H9 (cell line): ENCODE data around the gene MYO1D. TPM values are rescaled to one million over a fixed set of nuclear protein-coding genes. Genes with fewer than 3 reads are reported as not detected.

Experiments
- DNase-seq: peaks from one replicate; pipeline ENCODE4 v3.0.0-alpha.2; 2017
- H2AFZ ChIP-seq: one replicate; pipeline ENCODE4 v1.6.1; 2013; ENCODE audit warnings: mild to moderate bottlenecking, low read length, control low read depth, moderate library complexity
- H2AK5ac ChIP-seq: 2 replicates; pipeline ENCODE4 v1.6.1; 2013; ENCODE audit warnings: low read length, control low read depth, mixed read lengths; ENCODE audit not compliant: insufficient read length
- H2BK120ac ChIP-seq: one replicate; pipeline ENCODE4 v1.6.1; 2013; ENCODE audit warnings: low read depth, mild to moderate bottlenecking, low read length, control low read depth, inconsistent platforms; ENCODE audit not compliant: poor library complexity, severe bottlenecking
- H2BK12ac ChIP-seq: 2 replicates; pipeline ENCODE4 v1.6.1; 2013; ENCODE audit warnings: low read length, control low read depth, mixed read lengths, low read depth; ENCODE audit not compliant: insufficient read length
- H2BK15ac ChIP-seq: 2 replicates; pipeline ENCODE4 v1.6.1; 2013; ENCODE audit warnings: low read depth, low read length, control low read depth
- H2BK20ac ChIP-seq: one replicate; pipeline ENCODE4 v1.6.1; 2013; ENCODE audit warnings: low read depth, mild to moderate bottlenecking, low read length, control low read depth, inconsistent platforms; ENCODE audit not compliant: poor library complexity, severe bottlenecking
- H2BK5ac ChIP-seq: 2 replicates; pipeline ENCODE4 v1.6.1; 2013; ENCODE audit warnings: low read length, control low read depth, mixed read lengths; ENCODE audit not compliant: insufficient read length
- H3K14ac ChIP-seq: 2 replicates; pipeline ENCODE4 v1.6.1; 2013; ENCODE audit warnings: low read length, control low read depth; ENCODE audit not compliant: insufficient read depth
- H3K18ac ChIP-seq: 2 replicates; pipeline ENCODE4 v1.6.1; 2013; ENCODE audit warnings: low read depth, mild to moderate bottlenecking, mixed read lengths, low read length, control low read depth; ENCODE audit not compliant: insufficient read length
- H3K23ac ChIP-seq: 2 replicates; pipeline ENCODE4 v1.6.1; 2013; ENCODE audit warnings: low read length, control low read depth, mixed read lengths, low read depth; ENCODE audit not compliant: insufficient read length
- H3K23me2 ChIP-seq: 2 replicates; pipeline ENCODE4 v1.6.1; 2013; ENCODE audit warnings: low read depth, mild to moderate bottlenecking, mixed read lengths, low read length, control low read depth; ENCODE audit not compliant: insufficient read length, poor library complexity, severe bottlenecking
- H3K27ac ChIP-seq: 2 replicates; pipeline ENCODE4 v1.5.1; 2013; ENCODE audit warnings: low read length, control low read depth, mixed read lengths, low read depth; ENCODE audit not compliant: insufficient read length
- H3K27me3 ChIP-seq: 2 replicates; pipeline ENCODE4 v1.6.1; 2013; ENCODE audit warnings: low read length, control low read depth, inconsistent platforms; ENCODE audit not compliant: insufficient read depth
- H3K4ac ChIP-seq: 2 replicates; pipeline ENCODE4 v1.6.1; 2013; ENCODE audit warnings: low read depth, mild to moderate bottlenecking, control low read depth, inconsistent platforms, low read length, moderate library complexity
- H3K4me1 ChIP-seq: 2 replicates; pipeline ENCODE4 v1.6.1; 2013; ENCODE audit warnings: low read length, control low read depth, inconsistent platforms; ENCODE audit not compliant: insufficient read depth
- H3K4me2 ChIP-seq: 2 replicates; pipeline ENCODE4 v1.6.1; 2013; ENCODE audit warnings: low read length, control low read depth, mixed read lengths; ENCODE audit not compliant: insufficient read length, insufficient read depth
- H3K56ac ChIP-seq: 2 replicates; pipeline ENCODE4 v1.6.1; 2013; ENCODE audit warnings: low read depth, mild to moderate bottlenecking, mixed read lengths, low read length, control low read depth; ENCODE audit not compliant: insufficient read length
- H3K79me1 ChIP-seq: 2 replicates; pipeline ENCODE4 v1.6.1; 2013; ENCODE audit warnings: low read depth, mild to moderate bottlenecking, moderate library complexity, low read length, control low read depth, inconsistent platforms; ENCODE audit not compliant: insufficient read depth, poor library complexity, severe bottlenecking
- H3K79me2 ChIP-seq: 2 replicates; pipeline ENCODE4 v1.6.1; 2013; ENCODE audit warnings: low read length, control low read depth, inconsistent platforms; ENCODE audit not compliant: insufficient read depth
- H3K9ac ChIP-seq: 2 replicates; pipeline ENCODE4 v1.6.1; 2013; ENCODE audit warnings: low read length, control low read depth, mixed read lengths; ENCODE audit not compliant: insufficient read length; ENCODE audit errors: extremely low read depth
- H3K9me3 ChIP-seq: one replicate; pipeline ENCODE4 v1.6.1; 2013; ENCODE audit warnings: low read depth, low read length, inconsistent platforms; ENCODE audit not compliant: control insufficient read depth
- H3T11ph ChIP-seq: one replicate; pipeline ENCODE4 v1.6.1; 2013; ENCODE audit warnings: mild to moderate bottlenecking, low read length, control low read depth, inconsistent platforms
- H4K20me1 ChIP-seq: one replicate; pipeline ENCODE4 v1.6.1; 2013; ENCODE audit not compliant: control insufficient read depth, insufficient read length, insufficient read depth
- H4K5ac ChIP-seq: 2 replicates; pipeline ENCODE4 v1.6.1; 2013; ENCODE audit warnings: low read depth, mild to moderate bottlenecking, mixed read lengths, low read length, control low read depth; ENCODE audit not compliant: insufficient read length
- H4K8ac ChIP-seq: replicated peaks from 2 replicates; pipeline ENCODE4 v1.6.1; 2013; ENCODE audit warnings: low read length, control low read depth, mixed read lengths, low read depth; ENCODE audit not compliant: insufficient read length
- H4K91ac ChIP-seq: 2 replicates; pipeline ENCODE4 v1.6.1; 2013; ENCODE audit warnings: low read depth, mild to moderate bottlenecking, moderate library complexity, mixed read lengths, low read length, control low read depth; ENCODE audit not compliant: insufficient read length
- H3K27ac Mint-ChIP-seq, 3 experiments: 2 replicates in 2 of 3; 3 replicates in 1 of 3; pipeline ENCODE4 v1.8.0; 2020 to 2021; ENCODE audit warnings: mixed read lengths in 3 of 3, mild to moderate bottlenecking in 1 of 3, moderate library complexity in 1 of 3
- H3K27me3 Mint-ChIP-seq: 2 replicates; pipeline ENCODE4 v1.8.0; 2021; ENCODE audit warnings: low read depth, mild to moderate bottlenecking, moderate library complexity, mixed read lengths
- H3K36me3 Mint-ChIP-seq, 3 experiments: 2 replicates in 2 of 3; 3 replicates in 1 of 3; pipeline ENCODE4 v1.8.0; 2020 to 2021; ENCODE audit warnings: low read depth in 3 of 3, mixed read lengths in 3 of 3; ENCODE audit not compliant: insufficient read depth in 1 of 3
- H3K4me1 Mint-ChIP-seq, 2 experiments: 2 replicates each; pipeline ENCODE4 v1.8.0; 2020; ENCODE audit warnings: mixed read lengths in 2 of 2
- H3K4me3 Mint-ChIP-seq, 2 experiments: 2 replicates in 1 of 2; 3 replicates in 1 of 2; pipeline ENCODE4 v1.8.0; 2020 to 2021; ENCODE audit warnings: mild to moderate bottlenecking in 2 of 2, mixed read lengths in 2 of 2, moderate library complexity in 1 of 2
- H3K9me3 Mint-ChIP-seq, 2 experiments: 2 replicates in 1 of 2; 3 replicates in 1 of 2; pipeline ENCODE4 v1.8.0; 2020; ENCODE audit warnings: mild to moderate bottlenecking in 2 of 2, mixed read lengths in 2 of 2, moderate library complexity in 1 of 2
- CTCF ChIP-seq: fragments of 200-600 bp; sonication (generic); conservative IDR thresholded peaks from 3 replicates; pipeline ENCODE4 v1.8.0; 2021; ENCODE audit warnings: antibody characterized with exemption, mild to moderate bottlenecking
- WGBS: extraction: QIAGEN DNeasy Blood & Tissue Kit; methylation state at CpG from one replicate; pipeline ENCODE4 v1.1.7; 2013; ENCODE audit warnings: missing lambda C conversion rate, low lambda C conversion rate, mixed read lengths; ENCODE audit not compliant: insufficient read length; ENCODE audit errors: extremely low coverage; 5-methylcytosine and 5-hydroxymethylcytosine counted together
- total RNA-seq: library from RNA; stranded (reverse); gene quantifications from 2 replicates; pipeline ENCODE4 v1.2.1, GENCODE V29; 2021

MYO1D gene
- total RNA-seq, 1 experiment from 2014 or later: 19.0 TPM

GRCh38 chr17:32873114-32873513 lies 3.8 kb downstream of the MYO1D start:
- WGBS: no CpG with 5 or more reads among the region's 1 CpG
- H3K27ac ChIP-seq: no peak overlapping the region
- H2BK20ac ChIP-seq: no peak overlapping the region
- H4K8ac ChIP-seq: no peak overlapping the region
- H2BK120ac ChIP-seq: no peak overlapping the region
- no peak overlapping the region for H3T11ph ChIP-seq
- H3K23ac ChIP-seq: no peak overlapping the region
- no peak overlapping the region for H2BK5ac ChIP-seq
- no peak overlapping the region for H3K9ac ChIP-seq
- H3K23me2 ChIP-seq: peaks cover 10% of the 10 kb centered on the region
- H3K27ac Mint-ChIP-seq: peak overlapping the region in 1 of 3 experiments; percentile 47; a peak in 1 of 7 replicates
- H4K20me1 ChIP-seq: no peaks in the 10 kb centered on the region
- no peak overlapping the region for H4K5ac ChIP-seq
- no peak overlapping the region for H3K4me2 ChIP-seq
- H2AK5ac ChIP-seq: no peak overlapping the region
- H2BK15ac ChIP-seq: no peak overlapping the region
- H3K36me3 Mint-ChIP-seq: peaks cover 0 to 11% (median 2%) of the 10 kb centered on the region in 3 experiments; a peak in 4 of 7 replicates
- no peak for DNase-seq
- no peaks in the 10 kb centered on the region for H3K27me3 Mint-ChIP-seq
- no peak overlapping the region for H3K4me3 Mint-ChIP-seq
- H3K79me2 ChIP-seq: 0 out of 2 replicates have a peak, but pooled peaks cover 1% of the 10 kb centered on the region
- H2AFZ ChIP-seq: no peak overlapping the region
- H3K4ac ChIP-seq: no peak overlapping the region
- H3K9me3 Mint-ChIP-seq: no peaks in the 10 kb centered on the region
- H2BK12ac ChIP-seq: no peak overlapping the region
- no peaks in the 10 kb centered on the region for H3K4me1 ChIP-seq
- no peaks in the 10 kb centered on the region for H3K9me3 ChIP-seq
- H3K4me1 Mint-ChIP-seq: peaks cover 29 to 32% of the 10 kb centered on the region in 2 experiments
- no peak overlapping the region for H4K91ac ChIP-seq
- H3K18ac ChIP-seq: no peak overlapping the region
- no peaks in the 10 kb centered on the region for H3K27me3 ChIP-seq
- no peak overlapping the region for H3K56ac ChIP-seq
- peaks cover 3% of the 10 kb centered on the region for H3K79me1 ChIP-seq
- no peak overlapping the region for H3K14ac ChIP-seq
- no peak for TF ChIP-seq CTCF
